ENCODE results near the gene MCUB.
"Not testable (repeated sequence)": the region's sequence is repeated elsewhere in the genome, so short reads cannot be mapped to it uniquely, and the experiment has no call there.

Gene MCUB

GRCh38 chr4:109631532-109632108 is 71.6 kb downstream of the MCUB start:
- no peak for DNase-seq (ENCODE audit: low read depth in 3 of 3)

- DNase-seq (ENCODE audit: low read depth in 3 of 3): no peak
Measured at GRCh38 chr4:109640644-109641043, 80.6 kb downstream of the MCUB start.

- no peak for DNase-seq (ENCODE audit: low read depth in 3 of 3)
Measured at GRCh38 chr4:109645874-109646710, 86.0 kb downstream of the MCUB start.

- DNase-seq (ENCODE audit: low read depth in 3 of 3): no peak
Measured at GRCh38 chr4:109648266-109648996, 88.4 kb downstream of the MCUB start.

GRCh38 chr4:109648997-109649575 is 89.0 kb downstream of the MCUB start:
- no peak for DNase-seq (ENCODE audit: low read depth in 3 of 3)

GRCh38 chr4:109649872-109650271 is 89.8 kb downstream of the MCUB start:
- no peak for DNase-seq (ENCODE audit: low read depth in 3 of 3)

GRCh38 chr4:109655396-109655795 is 95.3 kb downstream of the MCUB start:
- no peak for DNase-seq (ENCODE audit: low read depth in 3 of 3)

- no peak for DNase-seq (ENCODE audit: low read depth in 3 of 3)
Measured at GRCh38 chr4:109657854-109658418, 97.9 kb downstream of the MCUB start.

- no peak for DNase-seq (ENCODE audit: low read depth in 3 of 3)
Measured at GRCh38 chr4:109658871-109659410, 98.9 kb downstream of the MCUB start.

GRCh38 chr4:109662116-109662515 is 102.1 kb downstream of the MCUB start:
- no peak for DNase-seq (ENCODE audit: low read depth in 3 of 3)

GRCh38 chr4:109662771-109663170 is 102.7 kb downstream of the MCUB start:
- DNase-seq (ENCODE audit: low read depth in 3 of 3): no peak

GRCh38 chr4:109665783-109666485 is 105.9 kb downstream of the MCUB start:
- DNase-seq (ENCODE audit: low read depth in 3 of 3): no peak

- no peak for DNase-seq (ENCODE audit: low read depth in 3 of 3)
Measured at GRCh38 chr4:109671350-109671749, 111.3 kb downstream of the MCUB start.

GRCh38 chr4:109672169-109672930 is 112.3 kb downstream of the MCUB start:
- DNase-seq (ENCODE audit: low read depth in 3 of 3): no peak

GRCh38 chr4:109673303-109673702 is 113.3 kb downstream of the MCUB start:
- no peak for DNase-seq (ENCODE audit: low read depth in 3 of 3)

GRCh38 chr4:109675181-109675580 is 115.1 kb downstream of the MCUB start:
- DNase-seq (ENCODE audit: low read depth in 3 of 3): no peak

- DNase-seq (ENCODE audit: low read depth in 3 of 3): no peak
Measured at GRCh38 chr4:109675843-109676242, 115.8 kb downstream of the MCUB start.

- no peak for DNase-seq (ENCODE audit: low read depth in 3 of 3)
Measured at GRCh38 chr4:109676886-109677285, 116.8 kb downstream of the MCUB start.

- not testable (repeated sequence) for DNase-seq (ENCODE audit: low read depth in 3 of 3)
Measured at GRCh38 chr4:109678472-109678871, 118.4 kb downstream of the MCUB start.

GRCh38 chr4:109678925-109679324 is 118.9 kb downstream of the MCUB start:
- not testable (repeated sequence) for DNase-seq (ENCODE audit: low read depth in 3 of 3)
